Measurements from ENCODE around the gene DNMBP.

GRCh38 chr10:99894613-99895012, 115.1 kb downstream of the DNMBP start:
- TF ChIP-seq ATF2 (IDR thresholded peaks at IDR 0.05; ENCODE audit: low read length), result no peak
- TF ChIP-seq JUN (IDR thresholded peaks at IDR 0.05; ENCODE audit: low read depth, low read length), result no peak
- no peak for TF ChIP-seq YY1 (IDR thresholded peaks at IDR 0.05; ENCODE audit: low read depth, low read length)
- TF ChIP-seq GTF2F1 (IDR thresholded peaks at IDR 0.05; ENCODE audit: borderline replicate concordance, low read depth, low read length), result no peak
- TF ChIP-seq RAD21 (IDR thresholded peaks at IDR 0.05 in 1 of 2, conservative IDR thresholded peaks at IDR 0.05 in 1 of 2; ENCODE audit: low read depth in 2 of 2, low read length in 2 of 2), result no peak
- no peak for TF ChIP-seq CTCF (IDR thresholded peaks at IDR 0.05; ENCODE audit: control extremely low read depth in 1 of 3, insufficient read depth in 1 of 3, low read depth in 1 of 3, low read length in 3 of 3)
- no peak for TF ChIP-seq TAF1 (IDR thresholded peaks at IDR 0.05; ENCODE audit: low read depth, low read length)
- TF ChIP-seq SIN3A (conservative IDR thresholded peaks at IDR 0.05 in 1 of 2, IDR thresholded peaks at IDR 0.05 in 1 of 2; ENCODE audit: low read depth in 1 of 2, low read length in 2 of 2), result no peak
- TF ChIP-seq KDM1A (IDR thresholded peaks at IDR 0.05; ENCODE audit: borderline replicate concordance, low read length), result no peak
- no peak for TF ChIP-seq JUND (IDR thresholded peaks at IDR 0.05; ENCODE audit: low read length)
- no peak for TF ChIP-seq EZH2 (IDR thresholded peaks at IDR 0.05; ENCODE audit: low read depth, low read length, severe bottlenecking)
- TF ChIP-seq ATF3 (IDR thresholded peaks at IDR 0.05; ENCODE audit: insufficient read depth, low read depth, low read length), result no peak
- TF ChIP-seq POLR2A (IDR thresholded peaks at IDR 0.05; ENCODE audit: control extremely low read depth in 1 of 2, low read depth in 2 of 2, low read length in 2 of 2), result no peak

Measured in H1 (cell line).